Stimulated activated effector memory CD8-positive, alpha-beta T cell treated with anti-CD3 and anti-CD28 coated beads, Interleukin-12 subunit alpha, Interleukin-12 subunit beta, amount 100 ng/mL, for 72 hours (primary cell): Measurements from ENCODE around the gene LEF1.

Experiments
- ATAC-seq: fragments of 150-1000 bp; cut with Tn5 transposase; 2 replicates; pipeline ENCODE4 v1.10.0; 2021
- DNase-seq, 2 donors: peaks; one replicate each; pipeline ENCODE4 v3.0.0; 2021 to 2022; ENCODE audit warnings: low spot score in 2 of 2
- H3K27ac Mint-ChIP-seq: one replicate; pipeline ENCODE4 v1.8.0; 2022; ENCODE audit warnings: mild to moderate bottlenecking, mixed read lengths
- H3K36me3 Mint-ChIP-seq: one replicate; pipeline ENCODE4 v1.8.0; 2022; ENCODE audit warnings: mild to moderate bottlenecking, mixed read lengths
- H3K4me1 Mint-ChIP-seq: one replicate; pipeline ENCODE4 v1.8.0; 2022; ENCODE audit warnings: mixed read lengths
- H3K4me3 Mint-ChIP-seq: one replicate; pipeline ENCODE4 v1.8.0; 2022; ENCODE audit warnings: mild to moderate bottlenecking, mixed read lengths
- H3K9me3 Mint-ChIP-seq: one replicate; pipeline ENCODE4 v1.8.0; 2022; ENCODE audit warnings: mixed read lengths

LEF1 gene

DNA sequence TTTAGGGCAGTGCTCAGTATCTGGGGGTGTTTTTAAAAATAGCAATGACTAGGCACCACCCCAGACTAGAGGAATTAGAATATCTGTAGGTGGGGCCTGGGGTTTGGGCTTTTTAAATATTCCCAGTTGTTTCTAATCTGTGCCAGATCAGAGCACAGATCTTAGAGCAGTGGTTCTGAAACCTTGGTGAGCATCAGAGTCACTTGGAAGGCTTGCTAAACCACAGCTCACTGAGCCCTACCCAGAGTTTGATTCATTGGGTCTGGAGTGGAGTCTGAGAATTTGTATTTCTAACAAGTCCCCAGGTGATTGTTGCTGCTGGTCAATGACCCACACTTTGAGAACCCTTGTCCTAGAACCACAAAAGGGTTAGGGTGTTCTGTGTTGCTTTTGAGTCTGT, 162.4 kb downstream of the LEF1 start:
- H3K4me1 Mint-ChIP-seq, result peaks cover 9% of the 10 kb centered on the region

DNA sequence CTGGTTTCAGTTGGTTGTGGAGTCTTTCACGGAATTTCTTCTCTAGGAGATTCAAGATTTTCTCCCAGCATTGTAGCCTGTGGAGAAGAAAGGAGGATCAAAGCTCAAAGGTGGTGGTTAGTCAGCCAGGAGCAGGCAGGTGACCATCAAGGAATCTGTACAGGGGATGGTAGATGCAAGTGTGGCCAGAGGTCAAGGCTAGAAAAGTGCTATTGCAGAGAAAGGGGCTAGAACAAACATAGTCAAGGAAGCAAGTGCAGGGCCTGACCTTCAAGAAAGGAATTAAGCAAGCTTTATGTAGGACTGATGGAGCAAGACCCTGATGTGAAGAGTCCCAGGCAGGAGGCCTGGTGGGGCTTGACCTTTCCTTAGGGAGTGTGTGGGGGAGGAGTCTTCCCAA, 162.9 kb downstream of the LEF1 start:
- DNase-seq (no peak), ATAC-seq (no peak)
- Mint-ChIP-seq H3K4me3 (no peak overlapping the region), H3K27ac (no peak overlapping the region), H3K4me1 (peaks cover 11% of the 10 kb centered on the region), H3K9me3 (no peaks in the 10 kb centered on the region), H3K36me3 (peaks cover 10% of the 10 kb centered on the region)

More for the DNA sequence above, 162.4 kb downstream of the LEF1 start:
- Mint-ChIP-seq H3K36me3 (peaks cover 10% of the 10 kb centered on the region), H3K4me3 (no peak overlapping the region), H3K9me3 (no peaks in the 10 kb centered on the region), H3K27ac (no peak overlapping the region)
- DNase-seq, result no peak
- peak; percentile 42 for ATAC-seq

DNA sequence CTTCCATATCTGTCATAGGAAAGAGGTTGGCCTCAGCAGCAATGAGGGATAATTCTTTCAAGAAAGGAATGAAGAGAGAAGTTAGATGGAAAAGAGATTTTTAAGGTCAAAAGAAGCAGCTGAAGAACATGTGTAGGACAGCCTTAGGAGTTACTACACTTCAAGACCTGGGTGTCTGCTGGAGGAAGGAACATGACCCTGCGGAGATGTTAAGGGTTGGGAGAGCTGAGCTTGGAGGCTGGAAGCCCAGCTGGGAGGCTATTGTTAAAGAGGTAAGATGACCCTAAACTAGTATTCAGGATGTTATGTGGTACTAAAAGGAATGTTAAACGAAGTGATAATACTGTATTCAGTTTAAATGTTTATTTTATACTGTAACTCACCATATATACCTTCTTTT, 164.1 kb downstream of the LEF1 start:
- DNase-seq, result no peak
- Mint-ChIP-seq H3K4me1 (peaks cover 16% of the 10 kb centered on the region), H3K27ac (no peak overlapping the region), H3K36me3 (no peaks in the 10 kb centered on the region), H3K9me3 (no peaks in the 10 kb centered on the region), H3K4me3 (no peak overlapping the region)
- no peak for ATAC-seq

DNA sequence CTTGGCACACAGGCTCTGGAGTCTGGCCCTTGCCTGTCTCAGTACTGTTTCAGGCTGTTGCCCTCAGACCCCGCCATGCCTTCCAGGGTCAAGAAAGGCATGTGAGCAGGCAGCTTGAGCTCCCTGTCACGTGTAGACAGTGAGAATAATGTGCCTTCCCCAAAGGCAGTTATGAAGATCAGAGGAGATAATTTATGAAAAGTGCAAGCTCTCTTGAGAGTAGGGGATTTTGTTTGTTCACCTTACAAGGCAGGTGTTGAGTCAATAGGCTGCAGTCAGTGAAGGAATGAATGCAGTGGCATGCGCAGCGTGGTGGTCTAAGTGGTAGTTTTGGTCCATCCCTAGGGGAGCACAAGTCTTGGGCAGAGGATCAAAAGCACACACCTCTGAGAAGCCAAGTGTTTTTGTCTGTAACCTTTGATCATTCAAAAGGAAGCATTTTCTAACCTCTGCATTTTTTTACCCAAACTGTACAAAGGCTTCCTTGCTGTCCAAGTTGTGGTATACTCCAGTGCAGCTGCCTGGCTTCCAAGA, 164.7 kb downstream of the LEF1 start:
- DNase-seq (no peak), ATAC-seq (no peak)
- Mint-ChIP-seq H3K4me3 (no peak overlapping the region), H3K36me3 (no peaks in the 10 kb centered on the region), H3K27ac (no peak overlapping the region), H3K9me3 (no peaks in the 10 kb centered on the region), H3K4me1 (peaks cover 16% of the 10 kb centered on the region)

DNA sequence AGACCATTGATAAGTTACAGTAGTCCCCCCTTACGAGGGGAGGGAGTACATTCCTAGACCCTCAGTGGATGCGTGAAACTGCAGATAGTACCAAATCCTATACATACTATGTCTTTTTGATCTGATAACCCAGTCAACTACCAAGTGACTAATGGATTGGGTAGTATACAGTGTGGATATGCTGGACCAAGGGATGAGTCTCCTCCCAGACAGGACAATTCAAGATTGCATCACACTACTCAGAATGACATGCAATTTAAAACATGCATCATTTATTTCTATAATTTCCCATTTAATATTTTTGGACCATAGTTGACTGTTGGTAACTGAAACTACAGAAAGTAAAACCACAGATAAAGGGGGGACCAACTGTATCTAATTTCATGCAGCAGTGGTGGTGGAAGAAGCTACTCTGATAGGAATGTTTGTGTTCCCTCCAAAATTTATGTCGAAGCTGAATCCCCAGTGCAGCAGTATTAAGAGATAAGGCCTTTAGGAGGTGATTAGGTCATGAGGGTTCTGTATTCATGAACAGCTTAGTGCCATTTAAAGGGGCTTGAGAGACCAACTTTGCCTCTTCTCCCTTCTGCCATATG, 167.1 kb downstream of the LEF1 start:
- no peak overlapping the region for H3K27ac Mint-ChIP-seq
- peaks cover 20% of the 10 kb centered on the region for H3K4me1 Mint-ChIP-seq
- no peak for DNase-seq
- H3K36me3 Mint-ChIP-seq, result no peaks in the 10 kb centered on the region
- H3K9me3 Mint-ChIP-seq, result no peaks in the 10 kb centered on the region
- no peak for ATAC-seq
- H3K4me3 Mint-ChIP-seq, result no peak overlapping the region

DNA sequence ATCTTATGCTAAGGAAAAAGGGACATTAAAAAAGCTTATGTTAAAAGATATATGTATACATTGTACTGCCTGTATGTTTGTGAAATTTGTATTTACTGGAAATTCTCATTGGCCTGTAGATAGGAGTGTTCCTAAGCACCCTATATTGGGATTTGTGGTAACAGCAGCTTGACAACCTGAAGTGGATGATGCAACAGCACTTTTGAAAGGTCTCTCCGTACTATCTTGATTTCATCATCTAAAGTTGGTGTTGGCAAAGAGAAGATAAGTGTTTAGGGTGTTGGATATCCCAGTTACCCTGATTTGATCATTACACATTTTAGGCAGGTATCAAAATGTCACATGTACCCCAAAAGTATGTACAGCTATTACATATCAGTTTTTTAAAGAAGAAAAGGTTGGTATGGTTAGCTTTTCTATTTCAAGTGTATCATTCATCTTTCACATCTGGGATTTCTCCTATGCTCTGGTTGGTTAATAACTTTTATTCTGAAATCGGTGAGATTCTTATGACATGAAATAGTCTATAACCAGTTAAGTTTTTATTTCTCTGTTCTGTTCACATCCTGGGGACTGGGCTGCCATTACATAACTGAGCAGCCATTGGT, 168.7 kb downstream of the LEF1 start:
- H3K9me3 Mint-ChIP-seq, result no peaks in the 10 kb centered on the region
- no peak for DNase-seq
- H3K4me1 Mint-ChIP-seq, result peaks cover 13% of the 10 kb centered on the region
- H3K4me3 Mint-ChIP-seq, result no peak overlapping the region
- no peak for ATAC-seq
- H3K27ac Mint-ChIP-seq, result no peak overlapping the region
- H3K36me3 Mint-ChIP-seq, result no peaks in the 10 kb centered on the region

DNA sequence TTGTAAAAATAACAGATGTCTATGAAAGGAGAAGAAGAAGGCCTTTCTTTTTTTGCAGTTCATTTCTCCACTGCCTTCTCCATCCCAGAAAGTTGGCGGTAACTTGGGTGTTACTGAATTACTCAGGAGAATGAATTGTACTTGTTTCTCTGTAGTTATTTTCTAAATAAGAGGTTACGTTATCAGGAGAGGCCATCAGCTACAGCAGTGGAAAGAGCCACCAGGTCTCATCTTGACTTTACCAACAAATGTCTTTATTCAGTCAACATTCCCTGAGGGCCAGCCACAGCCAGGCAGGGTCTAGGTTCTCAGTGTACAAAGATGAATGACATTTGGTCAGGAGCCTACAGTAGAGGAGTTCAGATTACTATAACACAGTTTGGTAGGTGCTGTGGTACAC, 170.9 kb downstream of the LEF1 start:
- ATAC-seq (no peak), DNase-seq (no peak)
- Mint-ChIP-seq H3K36me3 (no peaks in the 10 kb centered on the region), H3K9me3 (no peaks in the 10 kb centered on the region), H3K4me3 (no peak overlapping the region), H3K4me1 (peaks cover 21% of the 10 kb centered on the region), H3K27ac (peak overlapping the region; percentile 4)
